NCI-H2029 (cell line): ENCODE measurements around the gene TERF2IP.

ENCODE experiments used
- DNase-seq: peaks from one replicate; lab custom pipeline; 2025; lab: John Stamatoyannopoulos, UW

Gene TERF2IP, protein sequence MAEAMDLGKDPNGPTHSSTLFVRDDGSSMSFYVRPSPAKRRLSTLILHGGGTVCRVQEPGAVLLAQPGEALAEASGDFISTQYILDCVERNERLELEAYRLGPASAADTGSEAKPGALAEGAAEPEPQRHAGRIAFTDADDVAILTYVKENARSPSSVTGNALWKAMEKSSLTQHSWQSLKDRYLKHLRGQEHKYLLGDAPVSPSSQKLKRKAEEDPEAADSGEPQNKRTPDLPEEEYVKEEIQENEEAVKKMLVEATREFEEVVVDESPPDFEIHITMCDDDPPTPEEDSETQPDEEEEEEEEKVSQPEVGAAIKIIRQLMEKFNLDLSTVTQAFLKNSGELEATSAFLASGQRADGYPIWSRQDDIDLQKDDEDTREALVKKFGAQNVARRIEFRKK

DNA sequence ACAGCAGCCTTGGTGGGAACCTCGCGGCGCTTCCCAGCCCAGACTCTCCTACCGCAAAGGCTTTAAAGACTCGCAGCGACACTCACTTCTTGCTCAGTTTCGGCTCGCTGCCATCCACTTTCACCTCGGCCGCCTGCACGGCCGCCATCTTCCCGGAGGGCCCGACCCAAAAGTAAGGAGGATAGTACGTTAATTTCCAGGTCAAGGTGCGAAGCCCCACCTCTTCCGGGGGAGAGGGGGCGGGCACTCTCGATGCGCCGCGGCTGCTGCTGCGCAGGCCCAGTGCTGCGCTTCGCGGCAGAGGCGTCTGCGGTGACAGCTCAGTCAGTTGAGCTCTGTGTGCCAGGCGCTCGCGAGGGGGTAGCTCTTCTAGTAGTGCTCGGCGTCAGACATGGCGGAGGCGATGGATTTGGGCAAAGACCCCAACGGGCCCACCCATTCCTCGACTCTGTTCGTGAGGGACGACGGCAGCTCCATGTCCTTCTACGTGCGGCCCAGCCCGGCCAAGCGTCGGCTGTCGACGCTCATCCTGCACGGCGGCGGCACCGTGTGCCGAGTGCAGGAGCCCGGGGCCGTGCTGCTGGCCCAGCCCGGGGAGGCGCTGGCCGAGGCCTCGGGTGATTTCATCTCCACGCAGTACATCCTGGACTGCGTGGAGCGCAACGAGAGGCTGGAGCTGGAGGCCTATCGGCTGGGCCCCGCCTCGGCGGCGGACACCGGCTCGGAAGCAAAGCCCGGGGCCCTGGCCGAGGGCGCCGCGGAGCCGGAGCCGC is at the start of gene TERF2IP, which contains the start of gene KARS1:
Gene TERF2IP (plus strand): TSS at position 282 of the 773 bp plus-strand sequence. CDS start 110 bp downstream, at position 392.
Gene KARS1 (minus strand): TSS at position 174 of the 773 bp plus-strand sequence. CDS start 26 bp downstream, at position 148.
- peak; percentile 75 for DNase-seq

- DNase-seq, result no peak
Observed at GRCh38 chr16:75599452-75600277, 47.9 kb upstream of the TERF2IP start.

DNA sequence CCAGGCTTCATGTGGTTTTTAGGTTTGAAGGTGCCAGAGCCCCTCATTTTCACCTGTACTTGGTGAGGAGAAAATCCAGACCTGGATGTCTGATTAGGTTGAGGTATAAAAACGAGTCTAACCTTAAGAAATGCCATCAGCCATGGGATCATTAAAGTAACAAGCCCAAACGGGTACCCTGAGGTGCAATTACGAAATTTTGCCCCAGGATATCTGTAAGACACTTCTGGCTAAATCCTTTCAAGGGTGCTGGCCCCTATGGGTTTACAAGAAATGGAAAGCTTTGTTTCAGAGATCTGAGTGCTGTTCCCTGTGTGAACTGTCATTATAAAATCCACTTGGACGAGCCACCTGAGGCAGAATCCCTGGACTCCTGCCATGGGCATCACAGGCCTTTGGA is 44.3 kb upstream of the TERF2IP start:
- DNase-seq, result no peak

- no peak for DNase-seq
Observed at GRCh38 chr16:75606507-75606906, 41.1 kb upstream of the TERF2IP start.

DNA sequence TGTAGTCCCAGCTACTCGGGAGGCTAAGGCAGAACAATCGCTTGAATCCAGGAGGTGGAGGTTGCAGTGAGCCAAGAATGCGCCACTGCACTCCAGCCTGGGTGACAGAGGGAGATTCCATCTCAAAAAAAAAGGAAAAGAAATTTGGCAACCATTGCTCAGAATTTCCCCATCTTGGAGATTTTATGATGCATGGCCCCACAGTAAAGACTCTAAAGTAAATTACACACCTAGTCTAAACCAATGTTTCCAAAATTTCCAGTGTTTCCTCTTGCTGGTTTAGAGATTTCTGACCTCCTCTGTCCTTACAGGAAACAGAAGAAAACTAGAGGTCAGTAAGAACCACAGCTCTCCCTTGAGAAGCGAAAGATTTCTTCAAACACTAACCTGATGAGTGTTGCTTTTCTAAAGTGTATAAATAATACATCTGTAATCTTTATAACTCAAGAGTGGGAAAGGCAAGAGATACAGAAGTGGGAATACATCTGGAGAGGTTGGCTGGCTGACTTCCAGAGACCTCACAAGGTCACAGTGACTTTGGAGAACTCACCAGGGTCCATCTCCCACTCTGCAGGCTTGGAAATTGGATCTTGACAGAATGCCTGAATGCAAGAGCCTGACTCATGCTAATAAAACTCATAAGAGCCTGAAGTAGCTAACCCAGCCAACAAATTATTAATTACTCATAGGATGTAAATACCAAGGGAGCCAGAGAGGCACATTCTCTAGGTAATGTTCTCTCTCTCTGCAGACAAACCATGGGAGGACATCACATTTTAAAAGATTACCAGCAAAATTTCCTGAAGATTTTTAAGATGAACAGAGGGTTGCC is 33.3 kb upstream of the TERF2IP start:
- DNase-seq, result no peak

DNA sequence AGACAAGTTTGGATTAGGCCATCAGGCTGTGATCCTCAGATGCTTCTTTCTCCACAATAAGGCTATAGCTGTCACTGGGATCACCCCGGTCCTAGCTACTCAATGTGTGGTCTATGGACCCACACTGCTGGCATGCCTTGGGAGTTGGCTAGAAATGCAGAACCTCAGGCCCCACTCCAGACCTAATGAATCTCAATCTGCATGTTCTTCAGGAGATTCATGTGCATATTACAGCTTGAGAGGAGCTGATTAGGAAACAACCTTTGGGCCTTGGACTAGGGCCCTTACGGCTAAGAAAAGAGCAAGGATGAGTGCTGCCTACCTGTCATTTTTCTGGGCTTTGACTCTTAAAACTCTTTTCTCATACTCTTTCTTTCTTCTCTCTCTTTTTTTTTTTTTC is 32.0 kb upstream of the TERF2IP start:
- DNase-seq, result no peak

DNA sequence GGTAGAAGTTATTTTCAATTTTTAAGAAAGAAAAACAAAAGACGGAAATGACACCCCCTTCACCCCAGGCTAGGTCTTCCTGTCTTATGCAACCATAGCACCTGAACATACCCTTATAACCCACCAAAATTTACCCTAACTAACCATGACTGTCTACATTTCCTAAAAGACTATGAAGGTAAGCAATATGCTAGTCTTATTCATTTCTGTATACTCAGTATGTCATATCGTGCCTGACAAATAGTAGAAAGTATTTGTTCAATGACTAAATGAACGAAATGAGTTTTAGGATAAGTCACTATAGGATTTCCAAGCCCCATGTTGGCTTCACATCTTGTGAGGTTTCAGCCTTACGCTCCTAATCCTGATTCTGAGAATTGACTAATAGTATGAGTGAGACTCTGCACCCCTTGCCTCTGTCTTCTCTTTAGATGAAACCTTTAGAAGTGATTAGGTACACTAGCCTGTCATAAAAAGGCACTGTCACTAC is 31.0 kb upstream of the TERF2IP start:
- DNase-seq, result no peak

- no peak for DNase-seq
Observed at GRCh38 chr16:75617121-75617520, 30.5 kb upstream of the TERF2IP start.

DNA sequence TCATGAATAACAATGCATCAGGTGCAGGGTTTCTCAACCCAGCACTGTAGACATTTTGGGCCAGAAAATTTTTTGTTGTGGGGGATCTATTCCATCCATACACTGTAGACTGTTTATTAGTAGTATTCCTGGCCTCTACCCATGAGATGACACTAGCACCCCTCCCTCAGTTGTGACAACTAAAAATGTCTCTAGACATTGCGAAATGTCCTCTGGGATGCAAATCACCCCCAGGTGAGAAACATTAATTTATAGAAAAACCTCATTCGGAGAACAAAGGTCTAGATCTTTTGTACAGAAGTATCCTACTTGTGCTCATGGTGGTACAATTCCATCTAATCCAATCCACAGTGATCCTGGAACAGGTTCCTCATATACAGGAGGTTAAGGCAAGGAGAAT is 28.8 kb upstream of the TERF2IP start:
- no peak for DNase-seq

GRCh38 chr16:75620326-75621169 is 27.0 kb upstream of the TERF2IP start:
- no peak for DNase-seq

DNA sequence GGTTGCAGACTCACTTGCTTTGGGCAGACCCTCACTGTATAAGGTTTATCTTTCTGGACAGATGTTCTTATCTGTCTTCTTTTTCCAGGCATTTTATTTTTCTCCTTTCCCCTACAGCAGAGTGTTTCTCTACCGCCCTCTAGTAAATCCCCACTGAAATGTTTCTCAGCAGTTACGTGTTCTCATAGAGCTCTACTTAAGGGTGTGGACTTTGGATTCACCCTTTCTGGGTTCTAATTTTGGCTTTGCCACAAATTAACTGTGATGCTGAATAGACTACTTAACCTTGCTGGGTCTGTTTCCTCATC is 26.4 kb upstream of the TERF2IP start:
- DNase-seq, result no peak

GRCh38 chr16:75622761-75623605 is 24.6 kb upstream of the TERF2IP start, which contains the start of gene ADAT1:
Gene ADAT1 (minus strand): TSS chr16:75623281. CDS start chr16:75620799, 2,482 bp downstream.
- peak; percentile 91 for DNase-seq

- DNase-seq, result no peak
Observed at GRCh38 chr16:75624921-75625334, 22.6 kb upstream of the TERF2IP start.

GRCh38 chr16:75626806-75627205 is 20.8 kb upstream of the TERF2IP start:
- DNase-seq, result no peak

- no peak for DNase-seq
Observed at GRCh38 chr16:75627851-75628250, 19.7 kb upstream of the TERF2IP start.

GRCh38 chr16:75628351-75628750 is 19.2 kb upstream of the TERF2IP start:
- DNase-seq, result no peak

DNA sequence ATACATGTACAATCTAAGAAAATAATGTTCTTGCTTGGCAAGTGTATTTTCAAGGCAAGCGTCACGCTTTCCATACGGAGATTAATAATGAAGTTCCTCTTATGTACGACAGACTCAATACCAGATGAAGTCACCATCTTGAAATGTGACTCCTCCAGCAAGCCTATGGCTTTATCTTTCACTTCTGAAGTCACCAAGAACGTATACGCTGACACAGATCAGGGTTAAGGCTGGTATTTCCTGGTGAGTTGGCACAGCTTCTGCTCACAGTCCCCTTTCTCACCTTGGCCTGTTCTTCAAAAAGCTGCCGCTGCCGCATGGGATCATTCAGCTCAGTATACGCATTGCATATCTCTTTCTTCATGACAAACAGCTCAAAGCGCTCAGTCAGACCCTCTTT is 18.4 kb upstream of the TERF2IP start:
- no peak for DNase-seq

DNA sequence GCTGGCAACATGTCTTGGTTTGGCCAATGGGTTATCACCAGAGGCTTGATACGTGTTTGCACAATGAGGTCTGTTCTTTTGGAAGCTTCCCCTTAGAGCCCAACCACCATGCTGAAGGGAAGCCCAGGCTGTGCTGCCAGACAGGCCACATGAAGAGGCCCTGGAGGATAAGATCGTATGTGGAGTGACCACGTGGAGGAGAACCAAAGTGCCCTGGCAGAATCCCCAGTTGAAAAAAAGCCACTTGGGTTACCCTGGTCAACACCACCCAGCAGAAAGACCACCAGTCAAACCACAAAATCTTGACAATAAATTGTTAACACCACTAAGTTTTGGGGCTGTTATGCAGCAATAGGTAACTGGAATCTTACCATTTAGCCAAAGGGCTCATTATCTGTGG is 17.5 kb upstream of the TERF2IP start:
- no peak for DNase-seq

GRCh38 chr16:75632857-75633256 is 14.7 kb upstream of the TERF2IP start:
- DNase-seq, result peak; percentile 71
